ENCODE data around the gene BAZ1B.
"Not testable (repeated sequence)": the region's sequence is repeated elsewhere in the genome, so short reads cannot be mapped to it uniquely, and the experiment has no call there.

Gene BAZ1B

DNA sequence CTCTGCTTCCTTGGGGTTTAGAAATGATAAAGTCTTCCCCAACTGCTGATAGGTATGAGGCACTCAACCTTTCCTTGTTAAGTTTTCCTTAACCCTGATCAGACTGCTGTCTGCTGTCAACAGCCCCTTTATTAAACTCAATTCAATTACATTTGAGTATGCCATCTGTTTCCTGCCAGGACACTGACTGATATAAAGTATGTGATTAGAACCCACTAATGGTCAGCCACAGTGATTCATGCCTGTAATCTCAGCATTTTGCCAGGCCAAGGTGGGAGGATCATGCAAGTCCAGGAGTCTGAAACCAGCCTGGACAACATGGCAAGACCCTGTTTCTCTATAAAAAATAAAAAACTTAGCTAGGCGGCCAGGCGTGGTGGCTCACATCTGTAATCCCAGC, 18.1 kb downstream of the BAZ1B start:
- no peak for DNase-seq

DNA sequence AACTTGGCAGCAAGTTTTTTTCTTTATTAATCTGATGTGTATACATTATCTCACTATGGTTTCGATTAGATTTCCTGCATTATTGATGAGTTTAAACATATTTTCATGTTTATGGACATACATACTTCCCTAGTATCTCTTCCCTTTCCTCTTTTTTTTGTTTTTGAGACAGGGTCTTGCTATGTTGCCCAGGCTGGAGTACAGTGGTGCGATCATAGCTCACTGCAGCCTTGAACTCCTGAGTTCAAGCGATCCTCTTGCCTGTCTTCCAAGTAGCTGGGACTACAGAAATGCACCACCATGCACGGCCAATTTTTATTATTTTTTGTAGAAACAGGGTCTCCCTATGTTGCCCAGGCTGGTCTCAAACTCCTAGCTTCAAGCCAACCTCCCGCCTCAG, 18.9 kb downstream of the BAZ1B start:
- DNase-seq = no peak

DNA sequence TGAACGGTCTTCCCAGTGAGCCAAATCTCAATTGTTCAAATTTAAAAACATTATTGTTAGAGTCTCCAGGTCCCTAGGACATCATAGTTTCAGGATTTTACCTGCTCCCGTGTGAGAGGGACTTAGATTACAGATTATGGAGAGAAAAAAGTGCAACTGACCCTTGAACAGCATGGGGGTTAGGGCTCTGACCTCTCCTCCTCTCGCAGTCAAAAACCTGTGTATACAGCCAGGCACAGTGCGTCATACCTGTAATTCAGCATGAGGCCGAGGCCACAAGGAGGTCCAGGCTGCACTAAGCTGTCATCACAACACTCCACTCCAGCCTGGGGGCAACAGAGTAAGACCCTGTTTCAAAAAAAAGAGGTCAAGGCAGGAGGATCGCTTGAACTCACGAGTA, 25.5 kb downstream of the BAZ1B start:
- DNase-seq = no peak

DNA sequence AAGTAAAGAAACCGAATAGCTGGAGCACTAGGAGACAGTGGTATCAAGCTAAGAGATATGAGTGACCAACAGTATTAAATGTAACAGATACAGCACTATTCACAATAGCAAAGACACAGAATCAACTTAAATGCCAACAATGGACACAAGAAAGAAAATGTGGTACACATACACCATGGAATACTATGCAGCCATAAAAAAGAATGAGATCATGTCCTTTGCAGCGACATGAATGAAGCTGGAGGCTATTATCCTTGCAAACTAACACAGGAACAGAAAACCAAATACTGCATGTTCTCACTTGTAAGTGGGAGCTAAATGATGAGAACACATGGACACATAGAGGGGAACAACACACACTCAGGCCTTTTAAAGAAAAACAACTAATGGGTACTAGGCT, 26.6 kb downstream of the BAZ1B start:
- not testable (repeated sequence) for DNase-seq

DNA sequence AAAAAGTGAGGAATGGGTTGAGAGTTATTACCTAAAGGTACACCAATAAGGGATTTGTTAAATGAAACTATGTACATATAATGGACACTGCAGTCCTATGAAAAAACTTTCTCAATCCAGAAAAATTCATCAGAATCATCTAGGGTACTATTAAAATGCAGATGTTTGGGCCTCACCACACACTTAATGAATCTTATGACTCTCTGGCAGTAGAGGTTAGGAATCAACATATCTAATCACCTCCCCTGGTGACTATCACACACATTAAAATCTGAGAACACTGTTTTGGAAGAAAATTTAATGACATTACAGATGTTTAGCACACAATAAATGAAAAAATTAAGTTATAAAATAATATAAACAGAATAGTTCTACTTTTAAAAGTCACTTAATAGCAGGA, 32.1 kb downstream of the BAZ1B start:
- DNase-seq = no peak

DNA sequence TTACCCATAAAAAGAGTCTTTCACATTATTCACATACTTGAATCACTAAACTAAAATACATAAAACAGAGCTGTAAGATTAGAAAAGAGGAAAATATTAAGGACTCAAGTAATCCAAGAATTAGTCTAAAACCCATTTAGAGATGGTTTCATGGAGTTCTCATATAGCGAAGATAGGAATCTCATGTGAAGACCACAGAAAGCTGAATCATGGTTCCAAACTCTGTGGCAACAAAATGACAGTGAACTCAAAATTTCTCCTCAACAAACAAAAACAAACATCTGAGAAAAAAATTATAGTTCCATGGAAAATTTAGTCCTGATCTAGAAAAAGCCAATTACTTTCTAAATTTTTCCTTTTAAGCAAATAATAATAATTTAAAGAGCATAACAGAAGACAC, 34.6 kb downstream of the BAZ1B start:
- no peak for DNase-seq

DNA sequence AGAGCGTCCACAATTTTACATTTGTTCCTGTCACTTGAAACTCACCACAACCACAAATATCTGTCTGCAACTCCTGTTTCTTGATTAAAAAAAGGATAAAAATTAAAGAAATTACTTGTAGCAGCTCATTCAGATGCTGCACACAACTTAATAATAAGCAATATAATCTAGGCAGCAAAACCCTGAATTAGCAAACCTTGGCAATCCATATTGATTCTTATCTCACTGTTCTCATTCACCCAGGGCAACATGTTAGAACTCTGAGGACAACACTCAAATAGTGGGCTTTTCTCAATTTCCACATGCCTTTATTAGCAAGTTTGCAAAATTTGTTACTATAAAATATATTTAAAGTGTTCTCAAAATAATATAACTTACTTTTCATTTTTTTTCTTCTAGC, 38.9 kb downstream of the BAZ1B start:
- DNase-seq = no peak

DNA sequence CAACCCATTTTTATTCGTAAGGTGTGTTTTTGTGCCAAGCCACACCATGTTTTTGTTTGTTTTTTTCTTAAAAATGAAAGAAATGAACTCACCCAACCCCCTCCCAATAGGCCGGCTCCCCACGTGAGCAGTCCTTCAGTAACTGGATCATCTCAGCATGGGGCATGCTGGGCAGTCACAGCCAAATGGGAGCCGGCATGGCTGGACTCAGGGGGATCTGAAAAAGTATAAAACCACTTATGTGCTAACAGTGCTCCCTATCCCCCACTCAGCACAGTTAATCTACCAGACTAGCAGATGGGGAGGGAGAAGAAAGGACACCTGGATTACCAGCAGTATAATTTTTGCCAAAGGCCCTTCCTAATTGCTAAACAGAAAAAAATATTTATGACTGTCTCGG, 39.3 kb downstream of the BAZ1B start:
- no peak for DNase-seq

DNA sequence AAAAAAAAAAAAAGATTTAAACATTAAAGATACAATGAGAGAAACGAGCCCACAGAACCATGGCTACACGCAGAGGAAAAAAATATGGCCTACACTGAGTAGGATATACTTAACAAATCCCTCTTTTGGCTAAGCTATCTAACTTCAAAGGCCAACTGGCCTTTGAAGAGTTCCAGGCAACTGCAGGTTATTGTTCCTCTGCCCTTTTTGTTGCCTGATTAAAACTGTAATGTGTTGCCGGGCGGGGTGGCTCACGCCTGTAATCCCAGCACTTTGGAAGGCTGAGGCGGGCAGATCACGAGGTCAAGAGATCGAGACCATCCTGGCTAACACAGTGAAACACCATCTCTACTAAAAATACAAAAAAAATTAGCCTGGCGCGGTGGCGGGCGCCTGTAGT, 40.6 kb downstream of the BAZ1B start:
- not testable (repeated sequence) for DNase-seq

DNA sequence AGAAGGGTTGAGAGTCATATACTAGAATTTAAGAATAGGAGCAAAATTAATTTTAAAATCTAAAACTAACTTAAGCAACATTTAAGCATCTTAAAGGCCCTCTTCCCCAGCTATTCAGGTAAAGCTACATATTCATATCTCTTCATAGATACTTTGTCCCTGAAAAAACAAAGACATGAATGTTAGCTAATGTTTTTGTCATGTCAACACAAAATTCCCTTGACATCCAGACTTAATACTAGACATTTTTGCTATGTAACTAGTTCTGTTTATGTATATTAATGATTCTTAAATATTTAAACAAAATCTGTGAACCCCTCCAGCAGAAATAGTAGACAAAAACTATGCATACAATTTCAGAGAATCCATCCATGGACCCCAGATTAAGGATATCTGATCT, 43.5 kb downstream of the BAZ1B start:
- DNase-seq = no peak

DNA sequence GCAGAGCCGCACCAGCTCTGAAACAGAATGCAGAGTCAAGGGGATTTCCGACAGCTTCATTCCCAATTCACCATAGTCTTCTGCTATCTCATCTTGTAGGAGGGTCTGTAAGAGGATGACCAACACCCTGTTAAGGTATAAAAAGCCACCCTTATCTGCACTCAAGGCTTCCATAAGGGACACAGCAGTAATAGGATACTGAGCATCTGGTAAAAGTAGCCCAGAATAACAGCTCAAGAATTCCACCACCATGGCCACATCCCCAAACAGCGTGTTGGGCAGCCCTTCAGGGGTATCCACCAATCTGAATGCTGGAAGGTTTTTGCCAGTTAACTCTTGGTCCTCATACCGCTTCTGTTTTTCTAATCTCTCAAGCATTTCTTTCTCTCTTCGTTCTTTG, 44.7 kb downstream of the BAZ1B start:
- no peak for DNase-seq

DNA sequence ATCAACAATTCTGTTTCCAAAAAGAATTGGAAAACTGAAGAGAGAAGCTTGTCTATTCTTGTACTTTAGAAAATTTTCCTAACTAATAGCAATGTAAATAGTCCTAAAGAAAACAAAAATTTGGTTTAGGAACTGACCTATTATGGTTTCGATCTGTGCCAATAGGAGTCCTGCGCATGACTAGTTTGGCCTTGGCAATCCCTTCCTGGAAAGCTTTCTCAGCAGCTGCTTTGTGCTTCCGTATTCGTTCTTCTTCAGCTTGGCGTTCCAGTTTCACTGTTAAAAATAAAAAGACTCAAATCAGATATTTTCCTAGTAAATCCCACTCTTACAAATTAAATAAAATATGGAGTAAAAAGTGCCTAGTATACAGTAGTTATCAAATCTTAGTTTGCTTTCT, 51.9 kb downstream of the BAZ1B start:
- no peak for DNase-seq

DNA sequence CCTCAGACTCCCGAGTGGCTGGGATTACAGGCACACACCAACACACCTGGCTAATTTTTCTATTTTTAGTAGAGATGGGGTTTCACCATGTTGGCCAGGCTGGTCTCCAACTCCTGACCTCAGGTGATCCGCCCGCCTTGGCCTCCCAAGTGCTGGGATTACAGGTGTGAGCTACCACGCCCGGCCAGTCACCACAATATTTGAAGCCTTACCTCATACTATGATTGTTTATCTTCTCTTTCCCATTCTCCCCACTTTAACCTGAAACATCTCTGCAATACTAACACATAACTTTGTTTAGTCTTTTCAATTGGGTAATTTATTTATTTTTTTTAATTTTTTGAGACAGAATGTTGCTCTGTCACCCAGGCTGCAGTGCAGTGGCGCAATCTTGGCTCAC, 55.0 kb downstream of the BAZ1B start:
- DNase-seq = not testable (repeated sequence)

DNA sequence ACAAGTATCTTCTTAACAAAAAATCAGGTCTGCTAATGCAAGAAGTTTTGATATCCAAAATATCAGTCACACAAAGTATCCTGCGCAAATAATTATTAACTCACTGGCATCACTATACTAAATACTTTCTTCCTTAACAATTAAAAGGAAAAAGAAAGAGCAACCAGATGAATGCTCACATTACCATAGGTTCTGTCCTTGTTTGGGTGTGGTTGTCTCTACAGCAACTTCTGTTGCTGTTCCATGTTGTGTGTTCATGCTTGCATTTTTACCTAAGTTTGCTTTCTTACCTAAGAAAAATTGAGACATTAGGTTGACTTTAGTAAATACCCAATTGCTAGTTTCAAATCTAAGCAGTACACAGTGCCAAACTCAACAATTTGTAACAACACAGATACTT, 56.0 kb downstream of the BAZ1B start:
- DNase-seq = no peak

DNA sequence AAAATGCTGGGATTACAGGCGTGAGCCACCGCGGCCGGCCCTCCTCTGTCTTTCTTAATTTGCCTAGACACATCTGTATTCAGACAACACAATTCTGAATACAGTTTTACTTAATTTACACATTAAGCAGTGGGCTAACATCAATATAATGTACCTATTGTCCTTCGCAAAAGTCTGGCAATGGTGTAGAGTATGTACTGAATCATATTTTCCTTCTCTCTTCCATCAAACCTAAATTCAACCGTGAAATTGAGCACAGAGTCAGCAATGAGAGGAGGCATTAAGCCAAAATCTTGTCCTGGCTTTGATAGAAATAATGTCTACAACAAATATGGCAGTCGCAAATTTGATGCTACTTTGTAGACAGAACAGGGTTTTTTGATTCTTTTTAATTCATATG, 58.1 kb downstream of the BAZ1B start:
- no peak for DNase-seq

DNA sequence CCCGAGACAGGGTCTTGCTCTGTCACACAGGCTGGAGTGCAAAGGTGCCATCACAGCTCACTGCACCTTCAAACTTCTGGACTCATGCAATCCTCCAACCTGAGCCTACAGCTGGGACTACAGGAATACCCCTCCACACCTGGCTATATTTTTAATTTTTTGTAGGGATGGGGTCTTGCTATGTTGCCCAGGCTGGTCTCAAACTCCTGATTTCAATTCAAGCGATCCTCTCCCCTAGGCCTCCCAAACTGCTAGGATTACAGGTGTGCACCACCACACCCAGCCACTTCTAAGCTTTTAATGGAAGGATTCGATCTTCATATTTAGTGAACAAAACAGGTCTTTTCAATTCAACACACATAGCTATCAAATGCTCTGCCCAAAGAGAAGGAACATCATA, 58.8 kb downstream of the BAZ1B start:
- no peak for DNase-seq

DNA sequence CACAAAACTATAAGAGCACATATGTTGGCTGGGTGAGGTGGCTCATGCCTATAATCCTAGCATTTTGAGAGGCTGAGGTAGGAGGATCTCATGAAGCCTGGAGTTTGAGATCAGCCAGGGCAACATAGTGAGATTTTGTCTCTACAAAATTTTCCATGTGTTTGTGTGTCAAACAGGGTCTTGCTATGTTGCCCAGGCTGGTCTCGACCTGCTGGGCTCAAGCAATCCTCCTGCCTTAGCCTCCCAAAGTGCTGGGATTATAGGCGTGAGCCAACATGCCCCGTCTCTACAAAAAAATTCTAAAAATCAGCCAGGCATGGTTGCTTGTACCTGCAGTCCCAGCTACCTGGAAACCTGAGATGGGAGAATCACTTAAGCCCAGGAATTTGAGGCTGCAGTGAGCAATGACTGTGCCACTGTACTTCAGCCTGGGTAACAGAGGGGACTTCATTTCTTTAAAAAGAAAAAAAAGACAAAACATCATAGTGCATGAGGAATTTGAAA, 60.3 kb downstream of the BAZ1B start:
- no peak for DNase-seq

DNA sequence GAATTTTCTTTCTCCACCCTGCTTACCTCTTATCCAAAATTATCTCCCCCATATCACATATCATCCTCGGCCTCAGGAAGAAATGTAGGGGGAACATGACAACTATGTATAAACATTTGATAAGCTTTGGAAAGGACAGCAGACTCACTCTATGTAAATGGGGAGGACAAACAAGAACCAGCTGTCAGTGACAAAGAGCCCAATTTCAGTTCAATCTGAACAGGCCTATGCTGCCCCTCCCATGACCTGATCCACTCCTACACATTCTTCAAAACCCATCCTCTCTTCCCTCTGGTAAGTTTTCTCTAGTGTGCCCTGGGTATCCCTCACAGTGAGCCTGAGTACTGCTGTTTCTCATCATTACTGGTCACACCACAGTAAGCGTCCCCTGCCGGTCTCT, 67.7 kb downstream of the BAZ1B start:
- no peak for DNase-seq

DNA sequence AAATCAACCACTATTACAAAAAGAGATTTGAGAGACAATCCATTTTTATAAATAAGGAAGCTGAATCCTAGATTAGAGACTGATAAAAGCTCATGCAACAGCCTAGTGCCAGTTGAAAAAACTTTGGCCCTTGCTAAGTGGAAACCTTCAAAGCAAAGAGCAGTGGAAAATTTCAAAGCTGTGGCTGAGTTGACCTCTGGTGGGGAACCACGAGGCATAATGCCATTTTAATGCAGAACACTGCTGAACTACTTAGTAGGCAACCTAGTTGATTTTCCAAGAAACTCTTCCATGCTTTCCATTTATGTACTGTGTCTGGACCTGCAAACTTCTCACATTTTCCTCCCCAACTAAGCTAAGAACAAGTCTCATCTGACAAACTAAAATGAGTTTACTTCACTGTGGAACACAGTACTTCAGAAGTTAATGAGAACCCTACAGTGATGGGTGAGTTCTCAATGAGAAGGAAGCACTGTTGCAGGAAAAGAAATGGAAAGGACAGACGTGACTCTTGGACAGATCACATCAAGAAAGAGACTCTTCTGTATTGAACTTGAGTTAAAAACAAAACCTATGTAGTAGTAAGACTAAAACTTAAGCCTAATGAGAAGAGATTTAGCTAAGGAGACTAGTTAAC, 69.0 kb downstream of the BAZ1B start:
- DNase-seq = no peak

DNA sequence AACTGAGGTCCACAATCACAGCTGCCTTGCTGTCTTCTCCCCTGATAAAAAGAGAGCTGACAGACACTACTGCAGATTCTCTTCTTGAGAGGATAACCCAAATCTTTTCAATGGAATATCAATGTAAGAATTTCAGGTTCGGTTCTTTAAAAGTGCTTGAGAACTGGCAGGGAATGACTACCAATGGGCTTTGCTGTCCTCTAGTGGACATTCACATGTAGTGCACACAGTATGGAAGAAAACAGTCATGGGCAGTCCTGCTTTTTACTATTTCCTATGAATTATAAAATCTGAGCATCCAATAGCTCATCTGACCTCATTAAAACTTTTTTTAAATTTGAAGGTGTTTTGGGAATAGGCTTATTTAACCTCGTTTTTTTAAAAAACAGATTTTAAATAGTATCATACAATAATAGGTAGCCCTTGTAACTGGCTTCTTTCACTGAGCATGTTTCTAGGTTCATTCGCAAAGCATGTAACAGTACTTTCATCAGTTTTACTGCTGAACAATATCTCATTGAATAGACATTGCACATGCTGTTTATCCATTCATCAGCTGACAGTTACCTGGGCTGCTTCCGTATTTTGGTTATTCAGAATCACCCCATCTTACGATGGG, 70.2 kb downstream of the BAZ1B start:
- no peak for DNase-seq

DNA sequence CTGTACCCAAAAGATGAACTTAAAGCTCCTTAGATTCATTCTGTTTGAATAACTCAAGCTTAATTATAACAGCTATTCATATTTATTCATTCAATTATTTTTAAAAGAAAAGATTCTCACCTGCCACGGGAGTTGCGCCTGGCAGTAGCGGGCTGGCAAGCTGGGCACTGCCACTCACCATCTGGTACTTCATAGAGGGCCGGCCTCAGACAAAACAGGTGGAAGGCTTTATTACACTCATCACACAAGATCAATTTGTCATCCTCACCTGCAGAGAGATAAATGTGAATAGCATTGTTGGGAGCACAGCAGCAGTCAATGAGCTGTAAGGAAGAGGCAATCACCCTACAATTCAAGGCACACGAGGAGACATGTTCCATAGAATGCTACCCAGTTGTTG, 72.7 kb downstream of the BAZ1B start:
- DNase-seq = no peak

DNA sequence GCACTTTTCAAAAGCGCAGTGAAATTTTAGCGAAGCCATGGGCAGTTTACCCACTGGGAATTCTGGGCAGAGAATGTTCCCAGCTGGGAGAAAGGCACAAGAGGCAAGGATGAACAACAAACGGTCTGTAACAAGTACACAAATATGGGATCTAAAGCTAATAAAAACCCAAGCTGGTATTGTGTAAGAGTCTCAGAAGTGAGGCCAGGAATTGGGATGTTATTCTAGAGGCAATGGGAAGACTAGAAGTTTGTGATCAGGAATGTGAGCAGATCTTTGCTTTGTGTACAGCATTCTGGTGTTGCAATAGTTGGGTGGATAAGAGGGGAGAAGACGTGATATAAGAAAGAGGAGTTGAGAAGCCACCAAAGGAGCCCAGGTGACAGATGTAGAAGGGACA, 73.5 kb downstream of the BAZ1B start:
- DNase-seq = no peak

DNA sequence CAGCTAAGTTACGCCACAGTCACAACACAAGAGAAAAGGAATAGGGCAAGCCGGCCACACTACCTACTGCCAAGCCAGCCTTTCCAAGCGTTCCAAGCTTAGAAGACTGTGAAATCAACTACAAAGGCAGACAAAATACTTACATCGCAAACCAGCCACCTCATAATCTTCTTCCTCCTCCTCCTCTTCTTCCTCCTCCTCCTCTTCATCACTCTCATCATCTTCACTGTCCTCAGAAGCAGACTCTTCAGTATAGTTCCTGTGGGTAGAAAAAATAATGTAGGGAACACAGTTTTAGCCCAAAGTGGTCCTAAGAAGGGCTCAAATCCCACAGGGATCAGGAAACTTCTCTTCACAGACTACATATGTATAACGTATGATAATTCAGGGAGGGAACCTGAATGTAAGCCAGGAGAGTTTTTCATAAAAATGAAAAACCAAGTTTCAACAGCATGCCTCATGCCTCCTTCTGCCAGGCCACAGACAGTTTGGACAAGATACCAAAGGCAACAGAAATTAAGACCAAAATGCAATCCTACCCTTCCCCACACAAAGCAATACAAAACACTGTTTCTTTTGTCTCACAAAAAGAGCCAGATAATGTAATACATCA, 74.9 kb downstream of the BAZ1B start:
- no peak for DNase-seq

DNA sequence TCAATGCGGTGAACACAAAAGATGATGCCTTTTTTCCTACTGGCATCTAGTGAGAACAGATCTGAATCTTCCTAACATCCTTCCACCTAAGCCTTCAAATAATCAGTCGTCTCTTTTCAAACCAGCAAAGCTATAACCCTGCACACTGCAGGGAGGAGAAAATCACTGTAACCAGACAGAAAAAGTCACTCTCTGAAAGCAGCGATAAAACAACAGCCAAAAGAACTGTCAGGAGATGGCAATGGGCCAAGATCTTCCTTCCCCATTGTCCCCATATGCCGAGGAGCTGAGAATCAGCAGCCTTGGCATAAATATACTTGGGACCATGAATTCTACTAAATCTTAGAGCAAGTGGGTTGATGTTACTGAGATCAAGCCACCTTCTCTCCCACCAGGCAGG, 75.4 kb downstream of the BAZ1B start:
- no peak for DNase-seq

Data from stimulated activated CD4-positive, alpha-beta T cell treated with anti-CD3 and anti-CD28 coated beads, Interleukin-4, amount 100 ng/mL, for 1 hour (primary cell).